Aorta (tissue), 5 donors: ENCODE data around the gene ZNF324B. TPM values are rescaled to one million over a fixed set of nuclear protein-coding genes. Genes with fewer than 3 reads are reported as not detected.
"Not testable (repeated sequence)": the region's sequence is repeated elsewhere in the genome, so short reads cannot be mapped to it uniquely, and the experiment has no call there.

Source experiments
- ATAC-seq: fragments of 200-7000 bp; cut with Tn5 transposase; one replicate; pipeline ENCODE4 v1.9.1; 2022; ENCODE audit warnings: moderate library complexity; ENCODE audit not compliant: low FRiP score
- DNase-seq, 2 donors: peaks; one replicate each; pipeline ENCODE4 v3.0.0-alpha.2; 2020
- H3K27ac ChIP-seq, 2 donors: one replicate each; pipeline ENCODE4 v1.5.1; 2013; ENCODE audit warnings: low read length in 2 of 2, mild to moderate bottlenecking in 2 of 2, moderate library complexity in 2 of 2, control low read depth in 1 of 2, inconsistent platforms in 1 of 2, low read depth in 1 of 2
- H3K27me3 ChIP-seq, 2 donors: one replicate each; pipeline ENCODE4 v1.6.1; 2013; ENCODE audit warnings: control low read depth in 1 of 2, low read length in 1 of 2, mild to moderate bottlenecking in 1 of 2, moderate library complexity in 1 of 2; ENCODE audit not compliant: insufficient read depth in 2 of 2, control insufficient read depth in 1 of 2
- H3K36me3 ChIP-seq, 2 donors: one replicate each; pipeline ENCODE4 v1.6.1; 2013; ENCODE audit warnings: control low read depth in 1 of 2, low read length in 1 of 2, mild to moderate bottlenecking in 1 of 2; ENCODE audit not compliant: insufficient read depth in 2 of 2, control insufficient read depth in 1 of 2
- H3K4me1 ChIP-seq, 2 donors: one replicate each; pipeline ENCODE4 v1.6.1; 2013; ENCODE audit warnings: low read length in 2 of 2, control low read depth in 1 of 2, mild to moderate bottlenecking in 1 of 2, moderate library complexity in 1 of 2; ENCODE audit not compliant: insufficient read depth in 2 of 2, control insufficient read depth in 1 of 2
- H3K4me3 ChIP-seq, 2 donors: one replicate each; pipeline ENCODE4 v1.5.1; 2013; ENCODE audit warnings: low read length in 2 of 2, control low read depth in 1 of 2, mild to moderate bottlenecking in 1 of 2
- H3K9me3 ChIP-seq: one replicate; pipeline ENCODE4 v1.6.1; 2013; ENCODE audit warnings: mild to moderate bottlenecking, low read length; ENCODE audit not compliant: control insufficient read depth
- WGBS, 2 donors: extraction: QIAGEN DNeasy Blood & Tissue Kit; methylation state at CpG; one replicate each; pipeline ENCODE4 v1.1.7; 2013; 5-methylcytosine and 5-hydroxymethylcytosine counted together
- intact Hi-C, 2 donors: fragments of 100-400 bp; cut with DNase I; formaldehyde crosslinking; loops; one replicate each; pipeline versions ENCODE4 v1.14.2 to v1.15.0; 2022
- polyA plus RNA-seq, 2 donors: library from polyadenylated mRNA; stranded (reverse); fragments of 200-250 nt; gene quantifications; one replicate each; pipeline ENCODE4 v1.2.3, GENCODE V29; 2013
- total RNA-seq, 2 donors: library from RNA; stranded (reverse); fragmentation: NEBNext Ultra II Directional; extraction: Animal tissue kit (Norgen Biotek cat#: 25700); gene quantifications; one replicate each; pipeline ENCODE4 v1.2.1, GENCODE V29; 2021
- donor health status: healthy with polysubstance abuse.
- donor health status: Bipolar disorder and iron deficiency.
- donor health status: DM: no; HTN: no; CAD: no.
- donor health status: DM: no; HTN: no; CAD: no.
- donor health status: DM: yes; HTN: yes; CAD: no.

Gene ZNF324B
- total and polyA plus RNA-seq, 4 donors = 1.5 to 5.7 (median 3.4) TPM

GRCh38 chr19:58466760-58467589, 15.6 kb downstream of the ZNF324B start, which contains the start of gene ZNF324:
ZNF324 (plus strand) TSS chr19:58467080; CDS start chr19:58469186, 2,106 bp downstream.
- peak; percentile 99 for ATAC-seq
- peak; percentile 99 to 100 for DNase-seq
- 0% methylated on average over 92 of the region's 92 CpGs for WGBS, 2 donors
- Histone ChIP-seq H3K4me3 (peak within 1 kb of the TSS; percentile 31 to 65), H3K9me3 (no peaks in the 10 kb centered on the region), H3K36me3 (peaks cover 0 to 4% of the 10 kb centered on the region in 2 donors), H3K27me3 (no peaks in the 10 kb centered on the region), H3K27ac (peak within 1 kb of the TSS in 1 of 2 donors; percentile 13), H3K4me1 (no peaks in the 10 kb centered on the region)
- intact Hi-C loops = no loop called here

GRCh38 chr19:58468216-58468839, 16.9 kb downstream of the ZNF324B start:
- WGBS, 2 donors = 64 to 68% methylated on average over 5 of the region's 5 CpGs
- no peak for ATAC-seq
- intact Hi-C loops = no loop called here
- Histone ChIP-seq H3K27ac (no peak overlapping the region), H3K36me3 (peaks cover 0 to 4% of the 10 kb centered on the region in 2 donors), H3K4me3 (no peak overlapping the region), H3K4me1 (no peaks in the 10 kb centered on the region), H3K27me3 (no peaks in the 10 kb centered on the region), H3K9me3 (no peaks in the 10 kb centered on the region)
- no peak for DNase-seq

- Histone ChIP-seq H3K36me3 (peaks cover 0 to 4% of the 10 kb centered on the region in 2 donors), H3K27me3 (no peaks in the 10 kb centered on the region), H3K27ac (no peak overlapping the region), H3K9me3 (no peaks in the 10 kb centered on the region), H3K4me1 (no peaks in the 10 kb centered on the region), H3K4me3 (no peak overlapping the region)
- ATAC-seq = no peak
- WGBS, 2 donors = 88 to 90% methylated on average over 17 of the region's 17 CpGs
- DNase-seq = no peak
- intact Hi-C loops = no loop called here
These were observed 18.0 kb downstream of the ZNF324B start for GRCh38 chr19:58469241-58470013.

GRCh38 chr19:58470837-58471543, 19.6 kb downstream of the ZNF324B start:
- H3K36me3 ChIP-seq, H3K4me3 ChIP-seq, intact Hi-C loops, H3K9me3 ChIP-seq, H3K27ac ChIP-seq, ATAC-seq, H3K27me3 ChIP-seq, H3K4me1 ChIP-seq, DNase-seq: not testable (repeated sequence)
- WGBS, 2 donors = 91 to 94% methylated on average over 21 to 42 of the region's 53 CpGs

- Histone ChIP-seq H3K27me3 (no peaks in the 10 kb centered on the region), H3K36me3 (peaks cover 0 to 4% of the 10 kb centered on the region in 2 donors), H3K27ac (no peak overlapping the region), H3K9me3 (no peaks in the 10 kb centered on the region), H3K4me1 (no peaks in the 10 kb centered on the region), H3K4me3 (no peak overlapping the region)
- intact Hi-C loops = no loop called here
- ATAC-seq (no peak), DNase-seq (no peak)
- 95 to 96% methylated on average over 39 of the region's 39 CpGs for WGBS, 2 donors
These were observed 20.3 kb downstream of the ZNF324B start for GRCh38 chr19:58471736-58472135.

- no peak for DNase-seq
- H3K27ac ChIP-seq = no peak overlapping the region
- no peak overlapping the region for H3K4me3 ChIP-seq
- intact Hi-C loops = no loop called here
- no peak for ATAC-seq
- H3K27me3 ChIP-seq = no peaks in the 10 kb centered on the region
- peaks cover 0 to 4% of the 10 kb centered on the region in 2 donors for H3K36me3 ChIP-seq
- H3K4me1 ChIP-seq = no peaks in the 10 kb centered on the region
- no peaks in the 10 kb centered on the region for H3K9me3 ChIP-seq
These were observed 22.4 kb downstream of the ZNF324B start for GRCh38 chr19:58473775-58474174.

GRCh38 chr19:58474291-58474996, 23.0 kb downstream of the ZNF324B start:
- Histone ChIP-seq H3K4me1 (no peaks in the 10 kb centered on the region), H3K4me3 (no peak overlapping the region), H3K27ac (no peak overlapping the region), H3K27me3 (no peaks in the 10 kb centered on the region), H3K9me3 (no peaks in the 10 kb centered on the region), H3K36me3 (peaks cover 0 to 4% of the 10 kb centered on the region in 2 donors)
- WGBS, 2 donors = 77 to 80% methylated on average over 12 of the region's 12 CpGs
- intact Hi-C loops = no loop called here
- no peak for DNase-seq
- ATAC-seq = no peak
